GM18867 (cell line): Measurements from ENCODE around the gene KERA.
A peak's percentile ranks its signal among the peaks of the same experiment; 100 is the strongest.
"Not testable (repeated sequence)": the region's sequence is repeated elsewhere in the genome, so short reads cannot be mapped to it uniquely, and the experiment has no call there.

Source experiments
- ATAC-seq: cut with Tn5 transposase; IDR thresholded peaks from one replicate; pipeline ENCODE4 v1.9.1; 2021; ENCODE audit warnings: mild to moderate bottlenecking, moderate library complexity; ENCODE audit not compliant: unreplicated experiment

Gene KERA, protein sequence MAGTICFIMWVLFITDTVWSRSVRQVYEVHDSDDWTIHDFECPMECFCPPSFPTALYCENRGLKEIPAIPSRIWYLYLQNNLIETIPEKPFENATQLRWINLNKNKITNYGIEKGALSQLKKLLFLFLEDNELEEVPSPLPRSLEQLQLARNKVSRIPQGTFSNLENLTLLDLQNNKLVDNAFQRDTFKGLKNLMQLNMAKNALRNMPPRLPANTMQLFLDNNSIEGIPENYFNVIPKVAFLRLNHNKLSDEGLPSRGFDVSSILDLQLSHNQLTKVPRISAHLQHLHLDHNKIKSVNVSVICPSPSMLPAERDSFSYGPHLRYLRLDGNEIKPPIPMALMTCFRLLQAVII

DNA sequence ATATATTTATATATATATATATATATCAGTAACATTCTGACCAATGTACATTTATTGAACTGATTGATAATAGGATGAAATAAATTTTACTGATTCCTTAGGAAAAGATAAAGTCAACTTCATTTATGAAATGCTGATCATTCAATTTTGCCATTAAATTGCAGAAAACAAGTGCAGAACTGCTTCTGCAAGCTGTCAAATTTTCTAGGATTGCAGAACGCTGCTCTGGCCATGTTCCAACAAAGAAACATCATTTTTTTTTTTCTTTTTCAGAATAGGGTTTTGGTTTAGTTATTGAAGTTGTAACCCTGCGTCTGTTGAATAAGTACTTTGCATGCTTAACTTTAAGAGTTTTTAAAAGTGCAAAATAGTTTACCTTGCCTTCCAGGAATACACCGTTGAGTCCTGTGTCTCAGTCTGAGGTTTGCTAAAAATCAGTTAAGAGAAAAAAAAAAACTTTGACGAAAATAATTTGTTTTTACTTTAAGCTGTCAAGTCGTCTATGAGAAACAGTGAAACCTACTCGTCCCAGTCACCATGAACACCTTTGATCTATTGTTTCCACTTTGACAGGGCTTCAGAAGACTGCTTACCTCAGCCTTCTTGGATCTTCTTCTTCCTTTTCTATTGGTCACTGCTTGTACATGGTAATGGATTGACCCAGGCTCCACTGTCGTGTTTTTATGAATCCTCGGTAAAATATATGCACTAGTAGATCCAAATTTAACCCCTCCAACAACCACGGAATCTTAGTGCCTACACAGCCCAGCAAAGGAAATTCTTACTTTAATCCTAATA is at the start of gene KERA:
Gene KERA (minus strand): TSS at position 657 of the 798 bp plus-strand sequence. CDS start 1,743 bp downstream, outside the sequence.
- no peak for ATAC-seq

- ATAC-seq: no peak
These were observed 48.5 kb upstream of the KERA start for GRCh38 chr12:91106283-91106682.

DNA sequence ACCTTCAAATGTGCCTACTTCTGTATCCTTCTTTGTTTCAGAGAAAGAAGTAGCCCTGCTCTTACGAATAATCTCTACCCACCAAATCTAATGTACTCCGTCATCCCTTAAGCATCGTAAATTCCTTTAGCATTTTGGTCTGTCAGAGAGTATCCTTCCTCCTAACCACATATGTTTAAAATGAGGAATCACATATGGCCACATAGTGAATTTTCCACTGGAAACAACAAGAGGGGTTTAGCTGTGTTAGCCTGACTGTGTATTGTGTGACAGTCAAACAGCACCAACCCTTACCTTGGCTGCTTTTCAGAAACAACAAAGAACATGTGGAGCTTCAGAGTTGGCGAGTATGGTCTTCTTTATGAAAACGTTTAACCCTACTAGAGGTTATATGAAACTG is 48.0 kb upstream of the KERA start:
- no peak for ATAC-seq

DNA sequence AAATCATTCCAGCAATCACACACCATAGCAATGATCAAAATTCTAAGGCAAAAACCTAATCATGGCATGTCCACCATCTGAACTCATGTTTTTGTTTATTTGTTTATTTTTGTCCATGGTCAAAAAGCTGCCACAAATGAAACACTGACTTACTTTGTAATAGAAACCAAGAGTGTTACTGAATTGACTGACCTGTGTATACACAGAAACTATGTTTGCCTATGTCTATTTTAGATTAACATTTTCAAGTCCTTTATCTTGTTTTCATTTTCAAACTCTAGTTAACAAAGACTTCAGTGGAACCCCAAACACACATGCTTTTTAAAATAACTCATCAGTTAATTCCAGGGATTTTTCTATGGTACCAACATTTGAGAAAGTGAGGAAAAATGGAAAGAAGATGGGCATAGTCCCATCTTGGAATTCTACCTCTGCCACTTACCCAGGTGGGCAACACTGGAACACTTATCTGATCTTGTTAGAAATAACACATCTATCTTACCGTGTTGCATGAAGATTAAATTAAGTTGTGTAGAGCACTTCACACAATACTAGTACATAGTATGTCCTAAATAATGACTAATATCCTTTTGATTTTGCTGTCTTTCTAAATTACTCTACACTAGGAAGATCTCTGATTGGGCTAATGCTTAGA is 47.1 kb upstream of the KERA start:
- ATAC-seq: peak; percentile 90

GRCh38 chr12:91103624-91104023 is 45.8 kb upstream of the KERA start:
- no peak for ATAC-seq

DNA sequence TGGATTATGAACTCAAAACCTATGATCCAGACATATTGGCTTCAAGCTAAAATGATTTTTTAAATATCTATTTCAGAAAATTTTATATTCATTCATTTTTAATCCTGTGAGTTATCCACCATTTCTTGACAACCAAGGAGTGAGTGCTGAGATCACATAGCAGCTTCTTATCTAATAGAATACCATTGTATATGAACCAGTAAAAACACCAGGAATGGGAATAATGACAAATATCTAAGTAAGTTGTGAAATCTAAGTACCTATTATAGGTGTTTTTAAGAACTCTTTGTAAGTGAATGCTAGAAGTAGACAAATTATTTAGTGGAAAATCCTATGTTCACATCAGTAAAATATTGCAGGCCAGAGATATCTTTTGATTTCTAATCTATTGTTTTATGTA is 45.3 kb upstream of the KERA start:
- ATAC-seq: no peak

DNA sequence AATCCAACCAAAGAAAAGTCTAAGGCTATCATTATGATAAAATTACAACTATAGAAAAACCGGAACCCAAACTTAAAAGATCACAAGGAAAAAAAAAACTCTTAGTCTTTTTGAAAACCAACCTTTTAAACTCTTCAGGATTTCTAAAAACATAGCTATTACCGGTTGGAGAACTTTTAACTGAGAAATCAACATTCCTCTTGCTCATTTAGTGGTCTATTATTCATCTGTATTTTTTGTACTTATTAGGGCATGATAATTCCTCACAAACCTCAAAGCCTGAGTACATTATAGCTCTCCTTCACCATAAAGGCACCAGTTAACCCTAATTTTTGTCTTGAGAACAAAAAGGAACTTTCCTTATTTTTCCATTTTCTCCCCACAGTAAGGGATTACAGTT is 43.1 kb upstream of the KERA start:
- ATAC-seq: no peak

DNA sequence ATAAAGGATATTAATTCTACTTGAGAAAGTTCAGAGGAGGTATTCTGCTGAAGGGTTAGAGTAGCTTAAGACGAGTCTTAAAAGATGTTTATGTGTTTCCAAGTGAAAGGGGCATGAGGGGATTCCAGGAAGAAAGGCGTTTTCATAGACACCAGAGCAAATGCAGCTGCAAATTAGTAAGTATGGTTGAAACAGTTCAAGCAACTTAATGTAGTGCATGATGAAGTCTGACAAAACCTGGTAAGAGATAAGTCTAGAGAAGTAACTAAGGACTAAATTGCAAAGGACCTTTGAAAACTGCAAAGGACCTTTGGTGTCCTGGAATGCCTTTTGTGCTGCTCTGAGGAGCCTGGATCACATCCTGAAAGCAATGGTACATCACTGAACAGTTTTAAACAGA is 42.0 kb upstream of the KERA start:
- no peak for ATAC-seq

GRCh38 chr12:91099341-91099740 is 41.5 kb upstream of the KERA start:
- no peak for ATAC-seq

DNA sequence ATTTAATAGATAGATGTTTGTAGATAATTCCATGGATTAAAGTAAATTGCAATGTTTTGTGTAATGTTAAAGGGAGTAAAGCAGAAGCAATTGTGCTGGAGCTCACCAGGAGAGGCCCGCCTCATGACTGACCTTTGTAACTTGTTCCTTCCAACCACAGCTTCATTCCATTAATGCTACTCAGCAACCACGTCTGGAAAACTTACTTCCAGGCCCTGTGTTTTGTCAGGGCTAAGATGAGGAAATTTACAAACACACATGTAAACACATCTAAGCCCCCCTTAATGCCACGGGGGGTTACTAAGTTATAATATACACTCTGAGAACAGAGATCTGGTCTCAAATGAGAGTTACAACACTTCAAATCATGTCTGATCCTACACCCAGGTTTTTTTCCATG is 41.1 kb upstream of the KERA start:
- ATAC-seq: no peak

- ATAC-seq: no peak
These were observed 40.6 kb upstream of the KERA start for GRCh38 chr12:91098461-91098860.

DNA sequence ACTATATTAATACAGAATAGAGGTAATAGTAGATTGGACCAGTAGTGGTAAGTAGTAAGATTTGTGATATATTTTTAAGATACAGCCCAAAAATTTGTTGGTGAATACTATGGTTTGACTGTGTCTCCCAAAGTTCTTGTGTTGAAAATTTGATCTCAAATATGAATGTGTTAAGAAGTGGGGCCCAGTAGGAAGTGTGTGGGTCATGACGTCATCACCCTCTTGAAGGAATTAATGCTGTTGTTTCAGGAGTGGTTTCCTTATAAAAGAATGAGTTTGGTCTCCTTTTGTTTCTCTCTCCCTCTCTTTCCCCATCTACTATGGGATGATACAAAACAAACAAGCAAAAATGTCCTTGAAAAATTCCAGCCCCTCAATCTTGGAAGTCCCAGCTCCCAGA is 37.1 kb upstream of the KERA start:
- ATAC-seq: no peak

DNA sequence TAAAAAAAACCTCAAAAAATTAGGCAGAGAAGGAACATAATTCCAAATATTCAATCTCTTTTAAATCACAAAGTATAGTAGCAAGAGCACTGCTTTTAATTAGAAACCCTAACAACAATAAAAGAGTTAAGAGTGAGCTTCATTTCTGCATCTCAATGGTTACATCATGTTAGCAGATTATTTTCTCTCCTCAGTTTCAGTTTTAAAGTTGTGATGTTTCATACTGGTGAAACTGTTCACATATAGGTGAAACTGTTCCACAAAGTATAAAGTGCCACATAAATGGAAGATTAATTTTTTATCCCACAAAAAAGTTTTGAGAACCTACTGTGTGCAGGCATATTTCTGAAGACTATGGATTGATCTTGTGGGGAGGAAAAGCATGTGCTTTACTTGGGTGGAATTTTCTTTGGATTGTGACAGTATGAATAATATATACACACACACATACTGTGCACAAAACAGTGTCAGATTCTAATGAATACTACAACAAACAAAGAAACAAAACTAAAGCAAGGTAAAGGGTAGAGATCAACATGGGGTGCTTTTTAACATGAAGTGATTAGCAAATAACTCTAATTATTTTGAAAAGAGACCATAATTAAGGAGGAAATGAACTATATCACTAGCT is 36.3 kb upstream of the KERA start:
- no peak for ATAC-seq

- no peak for ATAC-seq
These were observed 35.5 kb upstream of the KERA start for GRCh38 chr12:91093341-91093740.

DNA sequence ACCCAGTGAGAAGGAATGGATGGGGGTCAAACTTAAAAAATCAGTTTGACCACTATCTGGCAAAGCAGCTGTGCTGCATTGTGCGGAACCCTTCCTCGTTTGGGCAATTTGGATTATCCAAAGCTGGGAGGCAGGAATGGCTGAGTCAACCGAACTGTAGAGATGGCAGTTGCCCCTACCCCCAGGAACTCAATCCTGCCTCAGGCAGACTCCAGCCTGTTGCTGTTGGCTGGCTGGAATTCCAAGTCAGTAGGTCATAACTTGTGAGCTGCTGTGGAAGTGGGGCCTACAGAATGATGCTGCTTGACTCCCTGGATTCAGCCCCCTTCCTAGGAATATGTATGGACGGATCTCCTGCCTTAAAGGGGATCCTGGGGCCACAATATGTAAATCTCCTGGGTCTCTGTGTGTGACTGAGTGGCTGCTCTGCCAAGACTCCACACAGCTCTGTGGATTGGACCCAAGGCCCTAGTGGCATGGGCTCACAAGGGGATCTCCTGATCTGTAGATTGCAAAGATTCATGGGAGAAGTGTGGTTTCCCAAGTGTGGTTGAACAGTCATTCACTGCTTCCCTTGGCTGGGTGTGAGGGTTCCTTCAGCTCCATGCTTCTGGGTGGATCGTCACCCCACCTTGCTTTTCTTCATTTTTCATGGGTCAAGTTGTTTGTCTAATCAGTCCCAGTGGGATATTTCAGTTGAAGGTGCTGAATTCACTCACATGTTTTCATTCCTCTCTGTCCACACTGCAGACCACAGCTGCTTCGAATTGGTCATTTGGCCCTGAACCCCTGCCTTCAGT is 34.3 kb upstream of the KERA start:
- ATAC-seq: no peak

- ATAC-seq: not testable (repeated sequence)
These were observed 32.1 kb upstream of the KERA start for GRCh38 chr12:91089953-91090352.

GRCh38 chr12:91080041-91080440 is 22.2 kb upstream of the KERA start:
- ATAC-seq: no peak

- no peak for ATAC-seq
These were observed 20.7 kb upstream of the KERA start for GRCh38 chr12:91078501-91078900.

- ATAC-seq: peak; percentile 53
These were observed 19.6 kb upstream of the KERA start for GRCh38 chr12:91077228-91077954.

DNA sequence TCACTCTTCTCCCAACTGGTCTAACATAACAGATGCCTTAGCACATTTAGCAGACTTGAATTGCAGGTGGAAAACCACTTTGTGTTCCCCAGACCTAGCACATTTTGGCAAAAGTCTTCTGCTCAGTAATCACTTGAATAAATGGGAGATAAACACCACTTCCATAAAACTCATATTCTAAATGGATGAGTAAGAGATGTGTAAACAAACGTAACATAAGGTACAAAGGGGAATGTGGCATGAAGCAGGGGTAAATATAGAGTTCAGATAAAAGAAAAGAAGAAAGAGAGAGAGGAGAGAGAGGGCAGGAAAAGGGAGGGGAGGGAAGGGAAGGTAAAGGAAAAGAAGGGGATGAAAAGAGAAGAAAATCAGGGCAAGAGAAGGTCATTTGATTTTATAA is 17.0 kb upstream of the KERA start:
- no peak for ATAC-seq
